ENCODE measurements around the gene MPRIP. TPM values are rescaled to one million over a fixed set of nuclear protein-coding genes. Genes with fewer than 3 reads are reported as not detected.

The MPRIP gene
- total RNA-seq, 1 donor from 2014 or later = 102 TPM

DNA sequence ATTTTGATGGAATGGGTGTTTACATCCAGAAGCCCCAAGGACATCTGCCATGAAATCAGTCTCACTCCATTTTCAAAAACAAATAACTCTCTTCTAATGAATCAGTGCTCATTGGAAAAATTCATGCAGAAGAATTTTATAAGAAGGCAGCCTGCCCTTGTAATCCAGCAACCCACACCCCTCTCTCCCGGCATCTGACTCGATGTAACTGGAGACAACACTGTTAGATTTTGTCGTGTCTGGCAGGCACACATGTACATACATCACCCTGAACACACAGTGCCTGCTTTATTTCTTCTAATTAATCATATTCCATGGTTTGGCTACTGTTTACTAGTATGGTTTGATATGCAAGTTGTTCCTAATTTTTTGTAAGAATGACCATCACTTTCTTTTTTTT is 175.7 kb downstream of the MPRIP start:
- no peak overlapping the region for H3K4me3 ChIP-seq (ENCODE audit: low read depth, low read length)
- no peak for DNase-seq (ENCODE audit: low read depth)
- TF ChIP-seq, protein P1, sequence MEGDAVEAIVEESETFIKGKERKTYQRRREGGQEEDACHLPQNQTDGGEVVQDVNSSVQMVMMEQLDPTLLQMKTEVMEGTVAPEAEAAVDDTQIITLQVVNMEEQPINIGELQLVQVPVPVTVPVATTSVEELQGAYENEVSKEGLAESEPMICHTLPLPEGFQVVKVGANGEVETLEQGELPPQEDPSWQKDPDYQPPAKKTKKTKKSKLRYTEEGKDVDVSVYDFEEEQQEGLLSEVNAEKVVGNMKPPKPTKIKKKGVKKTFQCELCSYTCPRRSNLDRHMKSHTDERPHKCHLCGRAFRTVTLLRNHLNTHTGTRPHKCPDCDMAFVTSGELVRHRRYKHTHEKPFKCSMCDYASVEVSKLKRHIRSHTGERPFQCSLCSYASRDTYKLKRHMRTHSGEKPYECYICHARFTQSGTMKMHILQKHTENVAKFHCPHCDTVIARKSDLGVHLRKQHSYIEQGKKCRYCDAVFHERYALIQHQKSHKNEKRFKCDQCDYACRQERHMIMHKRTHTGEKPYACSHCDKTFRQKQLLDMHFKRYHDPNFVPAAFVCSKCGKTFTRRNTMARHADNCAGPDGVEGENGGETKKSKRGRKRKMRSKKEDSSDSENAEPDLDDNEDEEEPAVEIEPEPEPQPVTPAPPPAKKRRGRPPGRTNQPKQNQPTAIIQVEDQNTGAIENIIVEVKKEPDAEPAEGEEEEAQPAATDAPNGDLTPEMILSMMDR (conservative IDR thresholded peaks at IDR 0.05; ENCODE audit: low read depth, low read length) = no peak

DNA sequence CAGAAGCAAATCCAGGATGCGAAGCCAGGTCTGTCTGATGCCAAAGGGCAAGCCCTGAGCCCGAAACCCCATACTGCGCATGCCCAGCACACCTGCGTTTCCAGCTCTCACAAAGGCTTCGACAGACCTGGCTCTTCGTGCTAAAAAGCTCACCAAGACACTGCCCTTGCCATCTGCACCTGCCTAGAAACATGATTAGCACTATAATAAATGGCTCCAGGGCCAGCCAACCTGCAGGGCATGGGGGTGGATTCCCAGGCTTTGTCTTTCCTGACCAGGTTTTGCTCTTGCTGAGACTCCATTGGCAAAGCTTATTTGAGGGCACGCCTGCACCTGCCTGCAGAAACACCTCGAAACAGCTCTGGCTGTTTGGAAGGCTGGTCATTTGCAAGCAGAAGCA is 178.3 kb downstream of the MPRIP start:
- H3K4me3 ChIP-seq (ENCODE audit: low read depth, low read length) = no peak overlapping the region
- no peak for DNase-seq (ENCODE audit: low read depth)
- TF ChIP-seq, protein P1 (conservative IDR thresholded peaks at IDR 0.05; ENCODE audit: low read depth, low read length) = no peak

DNA sequence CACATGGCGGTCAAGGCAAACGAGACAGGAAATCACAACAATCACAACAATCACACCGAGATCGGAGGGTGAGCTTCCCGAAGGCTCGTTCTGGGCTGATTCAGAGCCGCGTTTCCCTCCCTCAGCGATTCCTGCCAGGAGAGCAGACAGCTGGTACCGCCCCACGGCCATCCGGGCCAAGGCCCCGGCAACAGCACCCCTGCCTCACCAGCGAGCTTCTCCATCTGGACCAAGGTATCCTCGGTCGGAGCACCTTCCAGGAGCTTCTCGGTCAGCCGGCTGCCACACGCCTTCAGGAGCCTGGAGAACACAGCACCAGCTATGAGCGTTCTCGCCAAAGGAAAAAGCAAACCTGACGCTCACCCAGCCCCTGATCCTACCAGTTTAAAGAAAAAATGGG is 179.1 kb downstream of the MPRIP start:
- no peak for DNase-seq (ENCODE audit: low read depth)
- no peak overlapping the region for H3K4me3 ChIP-seq (ENCODE audit: low read depth, low read length)
- TF ChIP-seq, protein P1 (conservative IDR thresholded peaks at IDR 0.05; ENCODE audit: low read depth, low read length) = no peak

GRCh38 chr17:17223736-17224135 is 181.5 kb downstream of the MPRIP start:
- no peak for DNase-seq (ENCODE audit: low read depth)
- TF ChIP-seq, protein P1 (conservative IDR thresholded peaks at IDR 0.05; ENCODE audit: low read depth, low read length) = no peak
- H3K4me3 ChIP-seq (ENCODE audit: low read depth, low read length) = no peak overlapping the region

DNA sequence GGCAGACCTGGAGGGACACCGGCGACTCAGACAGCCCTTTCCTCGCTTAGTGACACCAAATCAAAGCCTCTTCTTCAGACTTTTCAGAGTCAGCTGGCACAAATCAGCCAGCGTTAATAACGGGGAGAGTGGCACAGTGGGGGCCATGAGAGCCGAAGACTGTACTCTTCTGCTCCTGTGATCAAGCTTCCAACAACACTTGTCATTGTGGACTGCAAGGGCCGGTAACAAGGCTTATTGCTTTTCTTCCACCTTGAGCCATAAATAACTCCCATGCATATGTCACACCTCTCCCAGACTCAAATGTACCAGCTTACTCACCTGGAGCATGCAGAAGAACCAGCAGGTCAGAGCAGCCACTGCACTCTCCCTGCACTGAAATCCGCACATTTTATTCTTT is 181.9 kb downstream of the MPRIP start:
- DNase-seq (ENCODE audit: low read depth) = no peak
- H3K4me3 ChIP-seq (ENCODE audit: low read depth, low read length) = no peak overlapping the region
- TF ChIP-seq, protein P1 (conservative IDR thresholded peaks at IDR 0.05; ENCODE audit: low read depth, low read length) = no peak

DNA sequence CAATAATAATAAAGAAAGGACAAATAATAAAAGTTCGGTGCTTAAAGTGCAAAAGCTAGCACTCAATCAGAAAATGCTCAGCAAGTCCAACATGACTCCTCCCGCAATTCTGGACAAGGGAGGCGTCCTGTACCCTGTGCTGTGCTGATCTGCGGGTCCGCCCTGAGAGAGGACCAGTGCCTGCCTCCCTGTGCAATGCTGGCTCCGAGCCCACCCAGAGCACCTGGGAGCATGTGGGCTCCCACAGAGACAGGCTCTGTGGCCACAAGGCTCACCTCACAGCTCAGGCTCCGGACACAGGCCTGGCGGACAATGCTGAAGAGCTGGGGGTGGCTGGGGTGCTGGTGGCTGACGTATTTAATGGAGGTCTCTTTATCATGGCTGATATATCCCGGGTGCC is 183.6 kb downstream of the MPRIP start:
- TF ChIP-seq, protein P1 (conservative IDR thresholded peaks at IDR 0.05; ENCODE audit: low read depth, low read length) = no peak
- H3K4me3 ChIP-seq (ENCODE audit: low read depth, low read length) = no peak overlapping the region
- DNase-seq (ENCODE audit: low read depth) = no peak

- no peak for DNase-seq (ENCODE audit: low read depth)
- TF ChIP-seq, protein P1 (conservative IDR thresholded peaks at IDR 0.05; ENCODE audit: low read depth, low read length) = no peak
- H3K4me3 ChIP-seq (ENCODE audit: low read depth, low read length) = no peak overlapping the region
Observed at GRCh38 chr17:17226451-17227265, 184.4 kb downstream of the MPRIP start.

All from epithelial cell of proximal tubule (primary cell).